Activated CD4-positive, alpha-beta T cell treated with anti-CD3 and anti-CD28 coated beads, Interleukin-2, Interleukin-6, amounts not matched to agents 100 ng/mL and 50 ng/mL, durations not matched to agents 16 hours and 8 hours (primary cell): ENCODE measurements around the gene CIB1.
A peak's percentile ranks its signal among the peaks of the same experiment; 100 is the strongest.
"Not testable (repeated sequence)": the region's sequence is repeated elsewhere in the genome, so short reads cannot be mapped to it uniquely, and the experiment has no call there.

Source experiments
- DNase-seq: peaks from one replicate; pipeline ENCODE4 v3.0.0-alpha.2; 2020

Gene CIB1

DNA sequence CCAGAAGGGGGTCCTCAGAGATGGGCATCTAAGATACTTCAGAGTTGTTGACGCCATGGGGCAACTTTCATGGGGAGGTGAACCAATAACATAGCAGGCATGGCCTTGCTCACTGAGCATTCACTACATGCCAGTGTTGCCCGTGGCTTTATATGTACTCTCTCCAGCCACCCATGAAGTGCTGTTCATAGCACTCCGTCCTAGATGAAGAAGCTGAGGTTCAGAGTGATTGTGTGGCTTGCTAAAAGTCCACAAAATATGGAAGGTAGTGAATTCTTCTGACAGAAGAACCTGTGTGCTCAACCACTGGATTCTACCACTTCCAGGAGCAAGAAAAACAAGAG is 42.4 kb downstream of the CIB1 start:
- no peak for DNase-seq

DNA sequence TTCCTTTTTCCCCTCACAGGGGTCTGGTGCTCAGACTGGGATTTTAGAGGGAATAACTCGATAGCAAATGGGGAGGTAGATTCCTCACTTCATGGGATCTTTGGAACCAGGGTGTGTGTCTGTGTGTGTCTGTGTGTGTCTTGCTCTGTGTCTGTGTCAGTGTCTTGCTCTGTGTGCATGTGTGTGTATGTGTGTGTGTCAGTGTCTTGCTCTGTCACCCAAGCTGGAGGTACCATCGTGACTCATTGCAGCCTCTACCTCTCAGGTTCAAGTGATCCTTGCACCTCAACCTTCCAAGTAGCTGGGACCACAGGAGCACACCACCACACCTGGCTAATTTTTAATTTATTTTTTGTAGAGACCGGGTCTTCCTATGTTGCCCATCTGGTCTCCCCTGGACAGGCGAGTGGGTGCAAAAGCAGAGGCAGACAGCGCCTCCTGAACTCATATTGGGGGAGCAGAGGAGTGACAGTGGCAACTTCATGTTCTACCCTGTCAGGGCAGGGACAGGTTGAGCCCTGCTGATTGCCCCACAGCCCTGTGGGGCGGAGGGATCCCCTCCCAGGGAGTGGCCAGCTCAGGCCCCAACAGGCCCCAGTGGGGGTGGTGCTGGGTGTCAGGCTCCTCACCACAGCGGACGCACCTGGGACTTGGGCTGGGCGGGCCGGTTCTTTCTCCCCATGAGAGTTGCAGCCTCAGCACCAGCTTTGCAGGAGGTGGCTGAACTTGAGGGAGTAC is 43.0 kb downstream of the CIB1 start:
- DNase-seq: no peak

DNA sequence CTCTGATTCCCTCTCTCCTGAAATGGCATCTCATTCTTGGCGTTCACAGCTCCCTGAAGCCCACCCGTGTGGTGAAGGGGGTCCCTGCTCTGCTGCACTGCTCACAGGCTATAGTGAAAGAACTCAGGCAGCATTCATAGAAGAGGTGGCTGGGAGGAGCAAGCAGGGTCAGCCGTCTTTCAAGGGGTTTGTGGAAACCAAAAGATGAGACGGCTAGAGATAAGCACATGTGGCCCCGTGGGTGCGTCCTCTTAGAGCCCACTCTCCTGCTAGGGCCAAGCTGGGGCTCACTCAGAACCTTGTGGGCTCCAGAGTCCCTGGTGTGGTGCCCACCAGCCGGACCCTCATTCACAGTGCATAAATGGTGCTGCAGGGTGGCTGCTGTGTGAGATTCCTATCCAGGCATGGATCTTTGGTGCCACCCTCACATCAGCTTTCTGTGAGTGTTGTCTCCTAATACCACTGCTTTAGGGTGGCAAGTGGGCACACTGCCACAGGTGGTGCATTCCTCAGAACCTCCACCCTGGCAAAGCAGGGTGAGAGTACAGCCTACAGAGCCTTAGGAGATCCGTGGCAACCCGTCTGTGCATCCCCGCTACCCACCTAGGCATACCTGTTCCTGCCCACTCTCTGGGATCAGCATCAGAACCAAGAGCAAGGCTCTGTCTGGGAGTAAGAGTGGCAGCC is 43.8 kb downstream of the CIB1 start:
- DNase-seq: no peak

DNA sequence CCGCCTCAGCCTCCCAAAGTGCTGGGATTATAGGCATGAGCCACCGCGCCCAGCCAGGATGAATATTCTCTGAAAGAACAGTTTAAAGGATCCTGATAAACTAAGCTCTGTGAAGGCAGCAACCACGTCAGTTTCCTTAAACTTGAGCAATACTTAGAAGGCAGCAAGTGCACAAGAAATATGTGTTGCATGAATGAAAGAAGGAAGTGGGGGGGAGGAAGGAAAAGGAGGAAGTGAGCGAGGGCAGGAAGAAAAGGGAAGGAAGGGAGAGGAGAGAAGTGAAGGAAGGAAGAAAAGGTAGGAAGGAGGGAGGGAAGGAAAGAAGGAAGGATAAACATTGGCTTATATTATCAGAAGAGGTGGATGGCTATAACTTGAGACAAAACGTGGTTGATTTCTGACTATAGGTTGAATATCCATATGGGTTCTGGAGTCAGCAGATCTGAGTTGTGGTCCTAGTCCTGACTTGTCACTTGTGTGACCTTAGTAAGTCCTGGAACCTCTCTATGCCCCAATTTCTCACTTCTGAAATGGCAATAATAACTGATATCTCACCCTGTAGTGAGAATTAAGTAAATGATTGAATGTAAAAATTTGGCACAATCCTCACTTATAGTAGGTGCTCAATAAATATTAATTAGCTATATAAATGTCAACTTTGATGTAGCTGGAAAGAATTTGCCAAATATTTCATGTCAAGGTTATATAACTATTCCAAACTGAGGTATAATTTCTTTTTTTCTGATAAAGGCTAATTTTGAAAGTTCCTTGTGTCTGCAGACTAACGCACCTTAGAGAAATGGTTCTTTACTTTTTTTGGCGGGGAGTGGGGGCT is 44.6 kb downstream of the CIB1 start:
- DNase-seq: no peak

DNA sequence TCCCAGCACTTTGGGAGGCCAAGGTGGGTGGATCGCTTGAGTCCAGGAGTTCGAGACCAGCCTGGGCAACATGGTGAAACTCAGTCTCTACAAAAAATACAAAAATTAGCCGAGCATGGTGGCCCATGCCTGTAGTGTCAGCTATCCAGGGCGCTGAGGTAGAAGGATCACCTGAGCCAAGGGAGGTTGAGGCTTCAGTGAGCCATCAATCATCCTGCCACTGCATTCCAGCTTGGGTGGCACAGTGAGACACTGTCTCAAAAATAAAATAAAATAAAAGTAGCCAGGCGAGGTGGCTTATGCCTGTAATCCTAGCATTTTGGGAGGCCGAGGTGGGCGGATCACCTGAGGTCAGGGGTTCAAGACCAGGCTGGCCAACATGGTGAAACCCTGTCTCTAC is 45.7 kb downstream of the CIB1 start:
- not testable (repeated sequence) for DNase-seq

DNA sequence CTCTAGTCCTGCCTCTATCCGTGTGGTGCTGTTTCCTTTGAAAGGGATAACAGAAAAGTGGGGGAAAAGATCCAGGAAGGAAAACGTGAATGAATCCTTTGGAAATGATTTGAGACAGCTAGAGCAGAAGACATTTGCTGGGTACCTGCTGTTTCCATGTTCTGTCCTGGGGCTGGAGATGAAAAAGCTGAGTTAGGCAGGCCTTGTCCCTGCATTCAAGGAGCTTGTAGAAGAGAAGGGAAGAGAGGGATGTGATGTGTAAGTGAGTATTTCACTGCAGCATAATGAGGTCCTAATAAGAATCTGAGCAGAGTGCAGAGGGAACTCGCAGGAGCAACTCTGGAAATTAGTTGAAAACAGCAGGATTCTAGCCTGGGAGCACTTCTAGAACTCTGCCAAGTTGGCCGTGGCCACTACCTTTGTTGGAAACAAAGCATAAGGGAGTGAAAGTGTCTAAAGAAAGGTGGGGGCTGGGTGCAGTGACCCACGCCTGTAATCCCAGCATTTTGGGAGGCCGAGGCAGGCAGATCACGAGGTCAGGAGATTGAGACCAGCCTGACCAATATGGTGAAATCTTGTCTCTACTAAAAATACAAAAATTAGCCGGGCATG is 46.4 kb downstream of the CIB1 start:
- DNase-seq: no peak

DNA sequence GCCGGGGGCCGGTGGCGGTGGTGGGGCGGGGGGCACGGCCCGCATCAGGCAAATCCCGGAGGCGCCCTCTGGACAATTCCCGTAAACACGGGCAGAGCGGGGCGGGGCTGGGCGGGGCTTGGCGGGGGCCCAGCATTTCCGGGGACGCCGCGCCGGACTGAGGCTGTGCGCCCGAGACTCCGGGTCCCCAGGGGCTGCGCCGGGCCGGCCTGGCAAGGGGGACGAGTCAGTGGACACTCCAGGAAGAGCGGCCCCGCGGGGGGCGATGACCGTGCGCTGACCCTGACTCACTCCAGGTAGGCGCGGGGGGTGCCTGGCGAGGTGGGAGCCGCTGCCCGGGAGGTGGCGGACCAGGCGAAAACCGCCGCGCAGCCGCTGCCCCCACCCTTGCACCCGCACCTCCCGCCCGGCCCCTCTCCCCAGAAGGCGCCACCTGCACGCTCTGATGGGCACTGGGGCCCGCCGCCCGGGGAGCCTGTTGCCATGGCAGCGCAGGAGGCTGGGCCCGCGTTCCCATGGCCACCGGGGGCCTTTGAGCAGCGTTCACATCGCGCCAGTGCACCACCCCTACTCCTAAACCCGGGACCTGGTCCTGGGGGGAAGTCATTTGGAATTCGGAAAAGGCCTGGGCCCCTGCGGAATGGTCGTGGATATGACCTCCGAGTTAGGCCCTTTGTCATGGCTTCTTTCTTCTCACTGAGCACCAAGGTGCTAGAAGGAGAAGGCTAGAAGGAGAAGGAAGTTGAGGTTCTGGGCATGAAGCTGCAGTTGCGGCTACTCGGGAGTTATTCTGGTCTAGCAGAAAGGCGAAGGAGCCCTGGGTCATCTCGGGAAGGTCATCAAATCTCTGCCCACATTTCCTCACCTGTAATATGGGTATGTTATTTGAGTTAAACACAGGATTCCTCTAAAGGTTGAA is 48.7 kb downstream of the CIB1 start:
- DNase-seq: peak; percentile 52

DNA sequence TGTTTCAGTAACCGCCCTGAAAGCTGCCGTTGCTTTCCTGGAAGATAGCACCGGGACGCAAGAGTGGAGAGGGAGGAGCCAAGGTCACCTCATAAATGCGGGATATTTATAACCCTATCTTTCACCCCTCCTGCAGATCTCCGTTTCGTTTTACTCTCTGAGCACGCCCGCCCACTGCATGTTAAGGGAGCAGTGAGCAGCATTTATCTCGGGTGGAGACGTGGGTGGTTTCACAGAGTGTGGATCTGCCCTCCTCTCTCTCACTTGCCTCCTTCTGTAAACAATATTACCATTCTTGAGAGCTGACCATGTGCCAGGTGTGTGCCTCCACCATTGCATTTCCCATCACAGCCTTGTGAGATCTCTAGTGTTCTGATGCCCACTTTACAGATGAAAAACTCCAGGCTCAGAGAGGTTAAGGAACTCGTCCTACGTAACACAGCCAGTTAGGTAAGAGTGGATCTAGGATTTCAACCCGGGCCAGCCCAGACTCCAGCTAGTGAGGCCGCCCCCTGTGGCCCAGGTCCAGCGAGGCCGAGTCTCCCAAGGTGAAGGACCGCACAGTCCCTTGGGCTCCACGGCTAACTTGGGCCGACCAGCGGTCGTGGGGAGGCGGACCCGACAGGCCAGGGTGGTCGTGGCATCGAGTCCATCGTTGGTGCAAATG is 49.5 kb downstream of the CIB1 start:
- DNase-seq: peak; percentile 13

DNA sequence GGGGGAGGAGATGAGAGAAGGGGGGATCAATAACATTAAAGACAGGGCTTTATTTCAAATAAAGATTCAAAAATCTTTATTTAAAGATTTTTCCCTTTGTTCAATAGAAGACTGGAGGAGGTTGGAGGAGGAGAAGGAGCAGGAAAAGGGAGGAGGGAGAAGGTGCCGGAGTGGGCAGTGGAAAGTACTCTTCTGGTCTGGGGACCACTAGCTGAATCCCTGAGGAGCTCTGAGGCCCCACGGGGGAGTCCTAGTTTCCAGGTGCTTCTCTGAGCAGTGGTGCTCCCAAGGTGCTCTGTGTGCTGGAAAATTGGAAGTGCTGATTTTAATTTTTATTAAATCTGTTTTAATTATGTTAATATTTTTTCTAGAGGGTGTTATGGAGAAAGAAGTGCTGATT is 52.0 kb downstream of the CIB1 start:
- DNase-seq: no peak
